ENCODE data around the gene SDHAF4. TPM values are rescaled to one million over a fixed set of nuclear protein-coding genes. Genes with fewer than 3 reads are reported as not detected.

Gene SDHAF4
- total RNA-seq (1 to 10 TPM; 2.2 to 2.6 TPM), total RNA-seq (0.73 to 17.0 (median 5.5) reads per million in 172 experiments)
- 12.8 TPM for polyA plus RNA-seq (2013, experiment 1 of 2)
- 8.0 TPM for polyA plus RNA-seq (2013, experiment 2 of 2)

- peak within 1 kb of the TSS; percentile 67 to 75 for H3K27ac ChIP-seq (ENCODE audit: low read depth in 1 of 2, low read length in 2 of 2)
- TF ChIP-seq, protein P1, sequence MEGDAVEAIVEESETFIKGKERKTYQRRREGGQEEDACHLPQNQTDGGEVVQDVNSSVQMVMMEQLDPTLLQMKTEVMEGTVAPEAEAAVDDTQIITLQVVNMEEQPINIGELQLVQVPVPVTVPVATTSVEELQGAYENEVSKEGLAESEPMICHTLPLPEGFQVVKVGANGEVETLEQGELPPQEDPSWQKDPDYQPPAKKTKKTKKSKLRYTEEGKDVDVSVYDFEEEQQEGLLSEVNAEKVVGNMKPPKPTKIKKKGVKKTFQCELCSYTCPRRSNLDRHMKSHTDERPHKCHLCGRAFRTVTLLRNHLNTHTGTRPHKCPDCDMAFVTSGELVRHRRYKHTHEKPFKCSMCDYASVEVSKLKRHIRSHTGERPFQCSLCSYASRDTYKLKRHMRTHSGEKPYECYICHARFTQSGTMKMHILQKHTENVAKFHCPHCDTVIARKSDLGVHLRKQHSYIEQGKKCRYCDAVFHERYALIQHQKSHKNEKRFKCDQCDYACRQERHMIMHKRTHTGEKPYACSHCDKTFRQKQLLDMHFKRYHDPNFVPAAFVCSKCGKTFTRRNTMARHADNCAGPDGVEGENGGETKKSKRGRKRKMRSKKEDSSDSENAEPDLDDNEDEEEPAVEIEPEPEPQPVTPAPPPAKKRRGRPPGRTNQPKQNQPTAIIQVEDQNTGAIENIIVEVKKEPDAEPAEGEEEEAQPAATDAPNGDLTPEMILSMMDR (IDR thresholded peaks at IDR 0.05) = no peak
- Mint-ChIP-seq H3K36me3 (ENCODE audit: low read depth) (peaks cover 8% of the 10 kb centered on the region), H3K27ac (peak within 1 kb of the TSS; percentile 79), H3K4me3 (peak within 1 kb of the TSS; percentile 87), H3K27me3 (no peaks in the 10 kb centered on the region), H3K4me1 (ENCODE audit: low read depth) (peaks cover 22% of the 10 kb centered on the region), H3K9me3 (no peaks in the 10 kb centered on the region)
- ATAC-seq (ENCODE audit: poor library complexity) (peak; percentile 99), DNase-seq (peak; percentile 90 to 96 (median 93))
- peak within 1 kb of the TSS; percentile 95 for H3K4me3 ChIP-seq (ENCODE audit: low read length)
- H3K4me1 ChIP-seq (ENCODE audit: insufficient read depth, low read length) = peaks cover 18% of the 10 kb centered on the region
- intact Hi-C loops (cut with DNase I, micrococcal nuclease) = loop anchor here (2.0 to 10.0 kb wide), 7 partner anchors 100 to 772 kb away; partner anchors contain the start of genes LMBRD1 (in 2 of the 2), FAM135A (in 1 of the 2), OGFRL1 (in 1 of the 2) and SMAP1 (in 1 of the 2)
- H3K27me3 ChIP-seq (ENCODE audit: control insufficient read depth in 1 of 2, insufficient read depth in 2 of 2, low read length in 2 of 2) = no peaks in the 10 kb centered on the region
- CTCF ChIA-PET = interaction anchor here (0.7 to 1.4 kb wide), 2 partner anchors 119 to 176 kb away, joined by 3 to 6 read pairs; no protein-coding TSS in a partner anchor
- POLR2A ChIA-PET = interaction anchor here (0.6 to 3.1 kb wide), 4 partner anchors 9 to 154 kb away, joined by 3 to 22 read pairs (median 4); partner anchors contain the start of genes FAM135A and SMAP1
- H3K36me3 ChIP-seq (ENCODE audit: insufficient read depth, low read length) = no peaks in the 10 kb centered on the region
- H3K9me3 ChIP-seq (ENCODE audit: control insufficient read depth in 1 of 2, insufficient read depth in 1 of 2, low read length in 2 of 2) = no peaks in the 10 kb centered on the region
Observed at GRCh38 chr6:70566751-70567382, at the start of gene SDHAF4. SDHAF4 (plus strand) TSS chr6:70566930; CDS start chr6:70566941, 11 bp downstream.

GRCh38 chr6:70518723-70519122 lies 48.0 kb upstream of the SDHAF4 start:
- intact Hi-C loops (cut with DNase I, micrococcal nuclease) = no loop called here
- TF ChIP-seq, protein P1 (IDR thresholded peaks at IDR 0.05) = no peak
- no peaks in the 10 kb centered on the region for H3K4me1 ChIP-seq (ENCODE audit: insufficient read depth, low read length)
- H3K27me3 Mint-ChIP-seq = no peaks in the 10 kb centered on the region
- no peaks in the 10 kb centered on the region for H3K36me3 ChIP-seq (ENCODE audit: insufficient read depth, low read length)
- DNase-seq = no peak
- ChIA-PET POLR2A (no interaction called here), CTCF (interaction anchor here (1.2 kb wide), 1 partner anchor 168 kb away, joined by 3 read pairs; no protein-coding TSS in a partner anchor)
- H3K9me3 Mint-ChIP-seq = no peaks in the 10 kb centered on the region
- no peak for ATAC-seq (ENCODE audit: poor library complexity)
- no peaks in the 10 kb centered on the region for H3K27me3 ChIP-seq (ENCODE audit: control insufficient read depth in 1 of 2, insufficient read depth in 2 of 2, low read length in 2 of 2)
- no peaks in the 10 kb centered on the region for H3K9me3 ChIP-seq (ENCODE audit: control insufficient read depth in 1 of 2, insufficient read depth in 1 of 2, low read length in 2 of 2)
- H3K27ac ChIP-seq (ENCODE audit: low read depth in 1 of 2, low read length in 2 of 2) = no peak overlapping the region
- H3K4me1 Mint-ChIP-seq (ENCODE audit: low read depth) = peaks cover 7% of the 10 kb centered on the region
- H3K36me3 Mint-ChIP-seq (ENCODE audit: low read depth) = no peaks in the 10 kb centered on the region
- no peak overlapping the region for H3K4me3 Mint-ChIP-seq
- no peak overlapping the region for H3K4me3 ChIP-seq (ENCODE audit: low read length)
- H3K27ac Mint-ChIP-seq = no peak overlapping the region

- Histone ChIP-seq H3K27me3 (ENCODE audit: control insufficient read depth in 1 of 2, insufficient read depth in 2 of 2, low read length in 2 of 2) (no peaks in the 10 kb centered on the region), H3K27ac (ENCODE audit: low read depth in 1 of 2, low read length in 2 of 2) (no peak overlapping the region), H3K36me3 (ENCODE audit: insufficient read depth, low read length) (no peaks in the 10 kb centered on the region), H3K4me1 (ENCODE audit: insufficient read depth, low read length) (no peaks in the 10 kb centered on the region), H3K9me3 (ENCODE audit: control insufficient read depth in 1 of 2, insufficient read depth in 1 of 2, low read length in 2 of 2) (no peaks in the 10 kb centered on the region), H3K4me3 (ENCODE audit: low read length) (no peak overlapping the region)
- no peak overlapping the region for H3K4me3 Mint-ChIP-seq
- no peaks in the 10 kb centered on the region for H3K9me3 Mint-ChIP-seq
- CTCF ChIA-PET = interaction anchor here (0.8 to 3.1 kb wide), 4 partner anchors 164 to 435 kb away, joined by 3 to 12 read pairs (median 4); no protein-coding TSS in a partner anchor
- peaks cover 7% of the 10 kb centered on the region for H3K4me1 Mint-ChIP-seq (ENCODE audit: low read depth)
- peaks cover 11% of the 10 kb centered on the region for H3K36me3 Mint-ChIP-seq (ENCODE audit: low read depth)
- TF ChIP-seq, protein P1 (IDR thresholded peaks at IDR 0.05) = peak; percentile 56
- intact Hi-C loops (cut with DNase I, micrococcal nuclease) = loop anchor here (1.0 to 10.0 kb wide), 5 partner anchors 164 to 494 kb away; partner anchors contain the start of gene B3GAT2 (in 2 of the 2)
- POLR2A ChIA-PET = interaction anchor here (0.6 to 0.8 kb wide), 3 partner anchors 105 to 435 kb away, joined by 3 to 4 read pairs (median 4); no protein-coding TSS in a partner anchor
- no peaks in the 10 kb centered on the region for H3K27me3 Mint-ChIP-seq
- ATAC-seq (ENCODE audit: poor library complexity) (no peak), DNase-seq (peak in 4 of 14 experiments; percentile 14 to 51 (median 42))
- H3K27ac Mint-ChIP-seq = no peak overlapping the region
Observed at GRCh38 chr6:70520575-70520974, 46.2 kb upstream of the SDHAF4 start.
